Spleen (tissue), 11 donors: ENCODE data around the gene ARL17B. TPM values are rescaled to one million over a fixed set of nuclear protein-coding genes. Genes with fewer than 3 reads are reported as not detected.
"Not testable (repeated sequence)": the region's sequence is repeated elsewhere in the genome, so short reads cannot be mapped to it uniquely, and the experiment has no call there.

Experiments used
- DNase-seq: peaks from one replicate; pipeline ENCODE4 v3.0.0-alpha.2; 2020
- H3K27ac ChIP-seq, 8 donors: fragments of 200-600 bp; sonication (generic) in 7 of 8; 1 replicate in 4 of 8; 2 replicates in 4 of 8; pipeline versions ENCODE4 v1.5.0 to v1.8.0; 2016 to 2021; ENCODE audit warnings: inconsistent platforms in 4 of 8, mild to moderate bottlenecking in 4 of 8, moderate library complexity in 1 of 8
- H3K27me3 ChIP-seq, 7 donors: fragments of 200-600 bp; sonication (generic) in 6 of 7; replicated peaks in 1 of 7; 1 replicate in 4 of 7; 2 replicates in 3 of 7; pipeline versions ENCODE4 v1.5.0 to v1.8.0; 2016 to 2021; ENCODE audit warnings: inconsistent platforms in 3 of 7, mild to moderate bottlenecking in 1 of 7
- H3K36me3 ChIP-seq, 6 donors: fragments of 200-600 bp; sonication (generic) in 5 of 6; 1 replicate in 4 of 6; 2 replicates in 2 of 6; pipeline versions ENCODE4 v1.5.0 to v1.8.0; 2016 to 2021; ENCODE audit warnings: inconsistent platforms in 2 of 6
- H3K4me1 ChIP-seq, 6 donors: fragments of 200-600 bp; sonication (generic) in 5 of 6; 1 replicate in 3 of 6; 2 replicates in 3 of 6; pipeline versions ENCODE4 v1.5.0 to v1.8.0; 2016 to 2021; ENCODE audit warnings: inconsistent platforms in 3 of 6
- H3K4me3 ChIP-seq, 8 donors: fragments of 200-600 bp; sonication (generic) in 7 of 8; 1 replicate in 4 of 8; 2 replicates in 4 of 8; pipeline versions ENCODE4 v1.5.0 to v1.8.0; 2016 to 2021; ENCODE audit warnings: inconsistent platforms in 4 of 8, mild to moderate bottlenecking in 4 of 8, moderate library complexity in 2 of 8
- H3K9me3 ChIP-seq, 8 donors: fragments of 200-600 bp; sonication (generic) in 7 of 8; 1 replicate in 4 of 8; 2 replicates in 4 of 8; pipeline versions ENCODE4 v1.5.0 to v1.8.0; 2016 to 2021; ENCODE audit warnings: inconsistent platforms in 4 of 8
- WGBS, 5 donors: extraction: QIAGEN DNeasy Blood & Tissue Kit in 3 of 5; methylation state at CpG; one replicate each; pipeline versions ENCODE4 v1.1.5 to v1.1.7; 2013 to 2018; 5-methylcytosine and 5-hydroxymethylcytosine counted together
- intact Hi-C: fragments of 100-400 bp; cut with DNase I; formaldehyde crosslinking; loops from one replicate; pipeline ENCODE4 v1.15.0; 2023; ENCODE audit warnings: low total_unique reads
- polyA plus RNA-seq, 3 donors: library from polyadenylated mRNA; stranded (reverse); fragments of 200-250 nt; gene quantifications; one replicate each; pipeline ENCODE4 v1.2.1, GENCODE V29; 2013
- total RNA-seq, 7 donors: library from RNA; depleted of rRNA in 3 of 7; stranded (reverse); fragments of >200 nt in 3 of 7; fragmentation: NEBNext Ultra II Directional in 4 of 7; extraction: Animal tissue kit (Norgen Biotek cat#: 25700) in 4 of 7; gene quantifications; one replicate each; pipeline versions ENCODE4 v1.1.0 to v1.2.1, GENCODE V29; 2016 to 2021
- TF ChIP-seq, protein P1 (sequence below), 11 experiments: fragments of 200-600 bp in 7 of 11; fragments of 450-650 bp in 4 of 11; sonication (generic) in 4 of 11; IDR thresholded peaks in 8 of 11; conservative IDR thresholded peaks in 3 of 11; 1 replicate in 7 of 11; 2 replicates in 4 of 11; pipeline versions ENCODE4 v1.4.0 to v1.8.0; 2016 to 2021; ENCODE audit warnings: antibody characterized with exemption in 11 of 11, inconsistent platforms in 4 of 11, mild to moderate bottlenecking in 1 of 11
- donor health status: healthy with polysubstance abuse.
- donor health status: DM: no; HTN: no; CAD: no; lungs with moderate emphysema.
- donor health status: DM: no; HTN: no; CAD: no.
- donor health status: Bipolar disorder and iron deficiency.
- donor health status: healthy.
- donor health status: DM: no; HTN: no; CAD: no.
- donor health status: DM: yes; HTN: yes; CAD: no.

ARL17B gene
- total and polyA plus RNA-seq, 10 donors, result 7.9 to 43.8 (median 22.5) TPM

GRCh38 chr17:46253722-46254121, 107.8 kb downstream of the ARL17B start:
- WGBS, 5 donors, result 25 to 40% (median 30%) methylated on average over 6 to 8 of the region's 8 CpGs
- intact Hi-C loops, H3K4me3 ChIP-seq, H3K36me3 ChIP-seq, H3K4me1 ChIP-seq, H3K9me3 ChIP-seq, H3K27ac ChIP-seq, H3K27me3 ChIP-seq: not testable (repeated sequence)
- peak; percentile 94 for DNase-seq
- TF ChIP-seq, protein P1, sequence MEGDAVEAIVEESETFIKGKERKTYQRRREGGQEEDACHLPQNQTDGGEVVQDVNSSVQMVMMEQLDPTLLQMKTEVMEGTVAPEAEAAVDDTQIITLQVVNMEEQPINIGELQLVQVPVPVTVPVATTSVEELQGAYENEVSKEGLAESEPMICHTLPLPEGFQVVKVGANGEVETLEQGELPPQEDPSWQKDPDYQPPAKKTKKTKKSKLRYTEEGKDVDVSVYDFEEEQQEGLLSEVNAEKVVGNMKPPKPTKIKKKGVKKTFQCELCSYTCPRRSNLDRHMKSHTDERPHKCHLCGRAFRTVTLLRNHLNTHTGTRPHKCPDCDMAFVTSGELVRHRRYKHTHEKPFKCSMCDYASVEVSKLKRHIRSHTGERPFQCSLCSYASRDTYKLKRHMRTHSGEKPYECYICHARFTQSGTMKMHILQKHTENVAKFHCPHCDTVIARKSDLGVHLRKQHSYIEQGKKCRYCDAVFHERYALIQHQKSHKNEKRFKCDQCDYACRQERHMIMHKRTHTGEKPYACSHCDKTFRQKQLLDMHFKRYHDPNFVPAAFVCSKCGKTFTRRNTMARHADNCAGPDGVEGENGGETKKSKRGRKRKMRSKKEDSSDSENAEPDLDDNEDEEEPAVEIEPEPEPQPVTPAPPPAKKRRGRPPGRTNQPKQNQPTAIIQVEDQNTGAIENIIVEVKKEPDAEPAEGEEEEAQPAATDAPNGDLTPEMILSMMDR (IDR thresholded peaks at IDR 0.05 in 8 of 11, conservative IDR thresholded peaks at IDR 0.05 in 3 of 11), result peak in 10 of 11 experiments; percentile 36 to 79 (median 70)

DNA sequence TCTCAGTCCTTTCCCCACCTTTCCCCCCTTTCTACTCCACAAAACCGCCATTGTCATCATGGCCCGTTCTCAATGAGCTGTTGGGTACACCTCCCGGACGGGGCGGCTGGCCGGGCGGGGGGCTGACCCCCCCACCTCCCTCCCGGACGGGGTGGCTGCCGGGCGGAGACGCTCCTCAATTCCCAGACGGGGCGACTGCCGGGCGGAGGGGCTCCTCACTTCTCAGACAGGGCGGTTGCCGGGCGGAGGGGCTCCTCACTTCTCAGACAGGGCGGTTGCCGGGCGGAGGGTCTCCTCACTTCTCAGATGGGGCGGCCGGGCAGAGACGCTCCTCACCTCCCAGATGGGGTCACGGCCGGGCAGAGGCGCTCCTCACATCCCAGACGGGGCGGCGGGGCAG, 108.8 kb downstream of the ARL17B start:
- H3K9me3 ChIP-seq, DNase-seq, intact Hi-C loops, H3K27me3 ChIP-seq, H3K36me3 ChIP-seq, H3K4me1 ChIP-seq, H3K4me3 ChIP-seq, H3K27ac ChIP-seq: not testable (repeated sequence)
- 89 to 94% (median 92%) methylated on average over 12 to 29 of the region's 31 CpGs for WGBS, 5 donors

DNA sequence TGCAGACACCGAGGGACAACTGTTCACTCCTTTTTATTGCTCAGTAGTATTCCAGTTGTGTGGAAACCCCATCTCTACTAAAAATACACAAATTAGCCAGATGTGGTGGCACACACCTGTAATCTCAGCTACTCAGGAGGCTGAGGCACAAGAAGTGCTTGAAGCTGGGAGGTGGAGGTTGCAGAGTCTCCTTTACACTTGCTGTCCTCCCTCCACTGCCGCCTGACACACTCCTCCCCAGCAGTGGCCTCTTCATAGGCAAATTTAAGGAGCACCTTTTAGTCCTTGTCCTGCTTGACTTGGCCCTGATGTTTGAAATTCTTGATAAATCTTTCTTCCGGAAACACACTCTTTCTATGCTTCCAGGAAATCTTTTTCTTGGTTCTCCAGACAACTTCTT, 112.4 kb downstream of the ARL17B start:
- H3K4me1 ChIP-seq, H3K27ac ChIP-seq, H3K4me3 ChIP-seq, H3K36me3 ChIP-seq, DNase-seq, H3K27me3 ChIP-seq, intact Hi-C loops, H3K9me3 ChIP-seq: not testable (repeated sequence)
- 86 to 93% (median 91%) methylated on average over 3 of the region's 3 CpGs for WGBS, 5 donors

GRCh38 chr17:46244949-46245768, 116.4 kb downstream of the ARL17B start:
- H3K27ac ChIP-seq, H3K4me1 ChIP-seq, H3K4me3 ChIP-seq, H3K36me3 ChIP-seq, H3K9me3 ChIP-seq, H3K27me3 ChIP-seq, DNase-seq, intact Hi-C loops: not testable (repeated sequence)
- WGBS, 5 donors, result 11 to 78% (median 44%) methylated on average over 1 to 8 of the region's 14 CpGs

- WGBS, 5 donors, result 89 to 94% (median 92%) methylated on average over 7 to 12 of the region's 27 CpGs; no CpG with 5 or more reads in 2 of the 5 donors
- H3K9me3 ChIP-seq, H3K36me3 ChIP-seq, DNase-seq, H3K4me3 ChIP-seq, intact Hi-C loops, H3K27ac ChIP-seq, H3K27me3 ChIP-seq, H3K4me1 ChIP-seq: not testable (repeated sequence)
Measured at GRCh38 chr17:46244339-46244913, 117.1 kb downstream of the ARL17B start.

DNA sequence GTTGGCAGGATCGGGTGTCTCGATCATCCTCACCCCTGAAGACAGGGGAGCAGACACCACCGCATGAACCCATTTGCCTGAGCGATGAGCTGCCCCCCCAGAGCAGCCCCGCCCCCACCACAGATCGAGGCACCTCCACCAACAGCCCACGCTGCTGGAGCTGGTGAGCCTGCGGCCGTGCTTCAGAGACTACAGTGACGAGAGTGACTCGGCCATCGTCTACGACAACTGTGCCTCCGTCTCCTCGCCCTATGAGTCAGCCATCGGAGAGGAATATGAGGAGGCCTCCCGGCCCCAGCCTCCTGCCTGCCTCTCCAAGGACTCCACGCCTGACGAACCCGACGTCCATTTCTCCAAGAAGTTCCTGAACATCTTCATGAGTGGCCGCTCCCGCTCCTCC, 117.6 kb downstream of the ARL17B start:
- intact Hi-C loops, H3K27ac ChIP-seq, H3K4me1 ChIP-seq, DNase-seq, H3K36me3 ChIP-seq, H3K27me3 ChIP-seq, H3K9me3 ChIP-seq, H3K4me3 ChIP-seq: not testable (repeated sequence)
- WGBS, 5 donors, result 92 to 95% (median 94%) methylated on average over 10 to 14 of the region's 23 CpGs; no CpG with 5 or more reads in 2 of the 5 donors

DNA sequence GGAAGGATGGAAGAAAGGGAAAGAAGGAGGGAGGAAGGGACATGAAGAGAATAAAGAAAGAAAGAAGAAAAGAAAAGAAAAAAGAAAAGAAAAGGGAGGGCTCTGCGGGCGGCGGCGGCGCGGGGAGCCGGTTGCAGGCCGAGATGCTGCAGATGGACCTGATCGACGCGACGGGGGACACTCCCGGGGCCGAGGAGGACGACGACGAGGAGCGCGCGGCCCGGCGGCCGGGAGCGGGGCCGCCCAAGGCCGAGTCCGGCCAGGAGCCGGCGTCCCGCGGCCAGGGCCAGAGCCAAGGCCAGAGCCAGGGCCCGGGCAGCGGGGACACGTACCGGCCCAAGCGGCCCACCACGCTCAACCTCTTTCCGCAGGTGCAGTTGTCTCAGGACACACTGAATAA, 118.1 kb downstream of the ARL17B start:
- 32 to 61% (median 51%) methylated on average over 8 to 29 of the region's 38 CpGs for WGBS, 5 donors
- not testable (repeated sequence) for DNase-seq

DNA sequence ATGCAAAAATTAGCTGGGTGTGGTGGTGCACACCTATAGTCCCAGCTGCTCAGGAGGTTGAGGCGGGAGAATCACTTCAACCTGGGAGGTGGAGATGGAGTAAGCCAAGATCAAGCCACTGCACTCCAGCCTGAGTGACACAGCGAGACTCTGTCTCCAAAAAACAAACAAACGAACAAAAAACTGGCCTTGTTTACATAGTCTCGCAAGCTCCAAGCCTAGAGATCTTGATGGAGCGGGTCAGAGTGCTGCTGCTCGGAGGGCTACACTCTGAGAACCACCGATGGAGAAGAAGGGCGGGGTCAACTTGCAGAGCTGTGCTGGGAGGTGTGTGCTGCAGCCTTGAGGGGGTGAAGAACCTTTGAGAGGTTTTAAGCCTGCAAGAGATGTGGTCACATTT, 130.2 kb downstream of the ARL17B start:
- H3K27ac ChIP-seq, H3K4me3 ChIP-seq, H3K27me3 ChIP-seq, H3K9me3 ChIP-seq, H3K36me3 ChIP-seq, intact Hi-C loops, DNase-seq, H3K4me1 ChIP-seq: not testable (repeated sequence)
- 81 to 93% (median 92%) methylated on average over 7 to 8 of the region's 8 CpGs for WGBS, 5 donors

More for the DNA sequence above, 118.1 kb downstream of the ARL17B start:
- intact Hi-C loops, H3K27me3 ChIP-seq, H3K27ac ChIP-seq, H3K4me3 ChIP-seq, H3K9me3 ChIP-seq, H3K4me1 ChIP-seq, H3K36me3 ChIP-seq: not testable (repeated sequence)
